Osteoblast (primary cell): ENCODE measurements around the gene IGF2R. TPM values are rescaled to one million over a fixed set of nuclear protein-coding genes. Genes with fewer than 3 reads are reported as not detected.

ENCODE experiments used
- DNase-seq: peaks from one replicate; pipeline ENCODE4 v3.0.0; 2011; ENCODE audit warnings: low spot score, mixed read lengths; ENCODE audit not compliant: insufficient read length; ENCODE audit errors: missing footprints
- H2AFZ ChIP-seq: 2 replicates; pipeline ENCODE4 v1.6.0; 2011; ENCODE audit warnings: mild to moderate bottlenecking, low read length
- H3K27ac ChIP-seq: 2 replicates; pipeline ENCODE4 v1.5.1; 2011; ENCODE audit warnings: mild to moderate bottlenecking, low read depth, low read length, moderate library complexity
- H3K27me3 ChIP-seq: 2 replicates; pipeline ENCODE4 v1.6.0; 2012; ENCODE audit warnings: mild to moderate bottlenecking, control low read depth, inconsistent platforms, low read length, moderate library complexity; ENCODE audit not compliant: insufficient read depth
- H3K36me3 ChIP-seq: 2 replicates; pipeline ENCODE4 v1.5.1; 2011; ENCODE audit warnings: mild to moderate bottlenecking, low read length, control low read depth, moderate library complexity; ENCODE audit not compliant: insufficient read depth
- H3K4me1 ChIP-seq: 2 replicates; pipeline ENCODE4 v1.5.1; 2011; ENCODE audit warnings: mild to moderate bottlenecking, low read length, control low read depth, moderate library complexity; ENCODE audit not compliant: insufficient read depth
- H3K4me2 ChIP-seq: 2 replicates; pipeline ENCODE4 v1.6.0; 2011; ENCODE audit warnings: mild to moderate bottlenecking, low read length; ENCODE audit not compliant: insufficient read depth
- H3K4me3 ChIP-seq: fragments of 200-600 bp; sonication (generic); 3 replicates; pipeline ENCODE4 v1.5.1; 2012; ENCODE audit warnings: mild to moderate bottlenecking, low read length, inconsistent platforms; ENCODE audit not compliant: insufficient read depth
- H3K79me2 ChIP-seq: 2 replicates; pipeline ENCODE4 v1.6.0; 2012; ENCODE audit warnings: mild to moderate bottlenecking, low read length, control low read depth, inconsistent platforms; ENCODE audit not compliant: insufficient read depth
- H3K9me3 ChIP-seq: 2 replicates; pipeline ENCODE4 v1.5.1; 2011; ENCODE audit warnings: low read depth, low read length, control low read depth
- H4K20me1 ChIP-seq: 2 replicates; pipeline ENCODE4 v1.6.0; 2012; ENCODE audit warnings: mild to moderate bottlenecking, low read length, control low read depth; ENCODE audit not compliant: insufficient read depth
- CTCF ChIP-seq: IDR thresholded peaks from 2 replicates; pipeline ENCODE4 v1.5.1; 2011; ENCODE audit warnings: mild to moderate bottlenecking, low read depth, low read length, moderate library complexity; ENCODE audit errors: extremely low read depth
- total RNA-seq: library from RNA; depleted of rRNA; stranded (reverse); fragments of >200 nt; gene quantifications from 2 replicates; pipeline ENCODE4 v1.2.3, GENCODE V29; 2012

Gene IGF2R
- total RNA-seq, 1 donor, result 174 TPM

GRCh38 chr6:160102399-160102798 is 133.5 kb downstream of the IGF2R start:
- Histone ChIP-seq H3K9me3 (no peaks in the 10 kb centered on the region), H3K27ac (no peak overlapping the region), H2AFZ (no peak overlapping the region), H3K79me2 (peaks cover 7% of the 10 kb centered on the region), H3K27me3 (no peaks in the 10 kb centered on the region), H3K4me1 (peaks cover 6% of the 10 kb centered on the region), H3K4me2 (no peak overlapping the region), H3K36me3 (peaks cover 29% of the 10 kb centered on the region), H4K20me1 (peaks cover 8% of the 10 kb centered on the region), H3K4me3 (no peak overlapping the region)
- TF ChIP-seq CTCF, result no peak
- DNase-seq, result no peak

- H3K79me2 ChIP-seq, result peaks cover 7% of the 10 kb centered on the region
- peaks cover 35% of the 10 kb centered on the region for H3K36me3 ChIP-seq
- peaks cover 8% of the 10 kb centered on the region for H4K20me1 ChIP-seq
- H3K27me3 ChIP-seq, result no peaks in the 10 kb centered on the region
- H3K4me2 ChIP-seq, result no peak overlapping the region
- no peak overlapping the region for H3K4me3 ChIP-seq
- H3K9me3 ChIP-seq, result no peaks in the 10 kb centered on the region
- peak; percentile 44 for TF ChIP-seq CTCF
- peaks cover 6% of the 10 kb centered on the region for H3K4me1 ChIP-seq
- H3K27ac ChIP-seq, result no peak overlapping the region
- H2AFZ ChIP-seq, result no peak overlapping the region
- DNase-seq, result peak; percentile 92
Observed at GRCh38 chr6:160102956-160103824, 134.3 kb downstream of the IGF2R start.

DNA sequence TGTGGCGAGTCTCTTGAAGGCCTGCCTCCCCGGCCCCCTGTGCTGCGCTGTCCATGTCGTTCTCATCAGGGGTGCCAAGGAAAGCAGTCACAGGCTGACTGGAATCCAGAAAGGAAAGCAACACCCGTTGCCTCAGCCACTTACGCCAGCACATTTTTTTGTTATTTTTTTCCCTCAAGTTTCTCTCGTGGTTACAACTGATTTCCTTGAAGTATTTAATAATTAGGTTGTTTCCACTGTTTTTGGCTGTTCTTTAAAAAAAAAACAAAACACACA is 134.9 kb downstream of the IGF2R start:
- Histone ChIP-seq H3K27me3 (no peaks in the 10 kb centered on the region), H4K20me1 (peaks cover 8% of the 10 kb centered on the region), H2AFZ (no peak overlapping the region), H3K4me1 (peaks cover 6% of the 10 kb centered on the region), H3K9me3 (no peaks in the 10 kb centered on the region), H3K4me2 (no peak overlapping the region), H3K4me3 (no peak overlapping the region), H3K36me3 (peaks cover 33% of the 10 kb centered on the region), H3K27ac (no peak overlapping the region), H3K79me2 (peaks cover 7% of the 10 kb centered on the region)
- peak; percentile 63 for DNase-seq
- no peak for TF ChIP-seq CTCF

- Histone ChIP-seq H3K79me2 (peaks cover 7% of the 10 kb centered on the region), H3K27me3 (no peaks in the 10 kb centered on the region), H3K27ac (no peak overlapping the region), H3K9me3 (no peaks in the 10 kb centered on the region), H4K20me1 (peaks cover 8% of the 10 kb centered on the region), H2AFZ (no peak overlapping the region), H3K36me3 (peaks cover 31% of the 10 kb centered on the region), H3K4me1 (peaks cover 6% of the 10 kb centered on the region), H3K4me3 (no peak overlapping the region), H3K4me2 (no peak overlapping the region)
- no peak for DNase-seq
- no peak for TF ChIP-seq CTCF
Observed at GRCh38 chr6:160104821-160105517, 136.1 kb downstream of the IGF2R start.
